Measurements from ENCODE around the gene ETAA1.

ETAA1 gene

GRCh38 chr2:67397143-67397986, at the start of gene ETAA1:
TSS of gene ETAA1 (plus strand) at chr2:67397333. CDS start at chr2:67397449, 116 bp downstream.
- DNase-seq (ENCODE audit: low read depth in 2 of 2) = peak; percentile 77 to 82

- no peak for DNase-seq (ENCODE audit: low read depth in 2 of 2)
These were observed 30.2 kb upstream of the ETAA1 start for GRCh38 chr2:67366832-67367412.

- DNase-seq (ENCODE audit: low read depth in 2 of 2) = no peak
These were observed 22.7 kb upstream of the ETAA1 start for GRCh38 chr2:67374481-67374880.

GRCh38 chr2:67374949-67375348, 22.2 kb upstream of the ETAA1 start:
- DNase-seq (ENCODE audit: low read depth in 2 of 2) = no peak

DNA sequence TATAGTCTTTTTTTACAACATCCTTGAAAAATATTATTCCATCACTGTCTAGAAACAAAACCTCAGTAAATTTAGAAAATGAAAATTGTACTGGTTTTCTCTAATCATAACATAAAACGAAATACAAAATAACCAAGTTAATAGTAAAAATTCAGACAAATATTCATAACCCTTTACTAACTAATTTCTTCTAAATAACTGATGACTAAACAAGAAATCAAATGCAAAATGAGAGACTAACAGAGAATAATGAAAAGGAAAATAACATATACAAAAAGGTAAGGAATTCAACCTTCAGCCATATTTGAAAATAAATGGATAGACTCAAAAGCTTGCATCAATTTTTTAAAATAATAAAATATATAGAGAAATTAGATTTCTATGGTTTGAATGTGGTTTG, 18.6 kb upstream of the ETAA1 start:
- no peak for DNase-seq (ENCODE audit: low read depth in 2 of 2)

- DNase-seq (ENCODE audit: low read depth in 2 of 2) = no peak
These were observed 18.1 kb upstream of the ETAA1 start for GRCh38 chr2:67379048-67379447.

DNA sequence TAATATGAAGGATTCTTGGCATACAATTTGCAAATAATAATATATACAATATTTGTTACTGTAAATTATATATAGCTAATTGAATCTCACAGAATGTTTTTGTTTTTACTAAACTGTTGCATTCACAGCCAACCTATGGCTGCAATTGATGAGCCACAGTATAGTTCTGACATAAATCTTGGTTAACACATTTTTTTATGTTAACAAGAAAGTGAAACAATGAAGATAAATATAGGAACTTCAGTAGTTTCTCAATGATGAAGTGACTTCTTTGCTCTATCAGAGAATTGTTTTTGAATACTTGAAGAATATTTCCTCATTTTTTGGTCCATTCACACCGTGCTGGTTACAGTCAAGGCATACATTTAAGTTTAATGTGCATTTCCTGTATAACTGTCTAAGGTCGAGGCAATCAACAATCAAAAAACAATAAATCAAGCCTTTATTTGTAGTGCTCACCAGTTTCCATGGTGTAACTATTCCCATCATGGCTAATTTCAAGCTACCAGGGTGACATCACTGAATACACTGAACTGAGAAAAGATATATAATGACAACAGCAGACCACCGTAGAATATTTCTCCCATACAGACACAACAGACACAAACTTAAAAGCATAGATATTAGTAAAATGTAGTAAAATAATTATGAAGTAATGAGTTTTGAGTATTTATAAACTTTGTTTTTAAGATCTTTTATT, 12.9 kb upstream of the ETAA1 start:
- DNase-seq (ENCODE audit: low read depth in 2 of 2) = no peak

GRCh38 chr2:67388680-67389079, 8.5 kb upstream of the ETAA1 start:
- DNase-seq (ENCODE audit: low read depth in 2 of 2) = no peak

DNA sequence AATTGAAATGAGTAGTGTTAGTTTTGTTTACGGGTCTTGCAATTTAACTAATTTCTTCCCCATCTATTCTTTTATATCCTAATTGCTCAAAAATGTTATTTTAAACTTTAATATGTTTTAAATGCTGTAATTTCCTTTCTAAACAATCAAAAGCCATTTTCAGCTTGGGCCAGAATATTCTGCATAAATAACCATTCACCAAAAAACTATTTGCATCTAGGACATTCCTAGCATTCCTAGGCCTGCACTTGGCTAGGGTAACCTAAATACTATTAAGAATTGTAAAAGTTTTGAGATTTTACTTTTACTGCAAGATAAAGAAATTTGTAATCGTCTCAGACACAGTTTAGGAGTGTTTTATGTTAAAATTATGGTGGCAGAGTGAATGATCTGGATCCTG, 7.8 kb upstream of the ETAA1 start:
- peak; percentile 41 to 49 for DNase-seq (ENCODE audit: low read depth in 2 of 2)

GRCh38 chr2:67389788-67390187, 7.3 kb upstream of the ETAA1 start:
- no peak for DNase-seq (ENCODE audit: low read depth in 2 of 2)

- DNase-seq (ENCODE audit: low read depth in 2 of 2) = no peak
These were observed 3.9 kb upstream of the ETAA1 start for GRCh38 chr2:67393237-67393636.

GRCh38 chr2:67394734-67395133, 2.4 kb upstream of the ETAA1 start:
- no peak for DNase-seq (ENCODE audit: low read depth in 2 of 2)

DNA sequence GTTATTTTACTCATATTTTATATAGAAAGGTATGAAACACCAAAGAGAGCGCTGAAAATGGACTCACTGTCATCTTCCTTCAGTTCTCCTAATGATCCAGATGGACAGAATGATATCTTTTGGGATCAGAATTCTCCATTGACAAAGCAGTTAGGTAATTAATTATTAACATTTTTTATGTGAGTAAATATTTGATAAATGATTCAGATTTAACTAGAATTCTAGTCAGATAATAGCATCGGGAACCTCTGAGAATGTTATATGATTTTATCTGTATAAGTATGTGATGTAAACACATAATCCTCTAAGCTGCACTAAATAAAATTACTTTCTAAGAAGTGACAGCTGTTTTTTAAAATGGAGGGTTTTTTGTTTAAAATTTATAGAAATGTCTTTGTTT, 2.0 kb downstream of the ETAA1 start:
- DNase-seq (ENCODE audit: low read depth in 2 of 2) = no peak

DNA sequence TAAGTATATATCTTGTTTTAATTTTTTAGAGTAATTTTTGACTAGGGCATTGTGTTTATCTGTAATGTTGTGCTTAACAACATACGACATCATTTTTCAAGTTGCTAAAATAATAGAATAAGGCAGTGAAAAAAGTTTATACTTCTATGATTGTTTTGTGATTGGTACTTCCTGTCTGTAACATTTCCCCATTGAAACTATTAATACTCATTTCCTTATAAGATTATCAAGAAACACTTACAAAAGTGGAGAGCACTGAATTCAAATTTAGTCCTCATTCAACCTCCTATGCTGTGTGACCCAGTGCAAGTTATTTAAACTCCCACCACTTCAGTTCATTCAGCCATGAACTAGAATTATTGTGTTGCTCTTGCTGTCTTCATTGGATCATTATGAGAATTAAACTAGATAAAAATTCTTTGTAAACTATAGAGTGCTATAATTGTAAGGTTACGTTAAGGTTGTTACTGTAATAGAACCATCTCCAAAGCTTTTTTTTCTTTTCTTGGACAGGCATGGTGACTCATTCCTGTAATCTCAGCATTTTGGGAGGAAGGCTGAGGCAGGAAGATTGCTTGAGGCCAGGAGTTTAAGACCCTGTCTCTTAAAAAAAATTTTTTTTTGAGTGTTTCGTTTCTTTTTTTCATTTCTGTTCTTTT, 2.8 kb downstream of the ETAA1 start:
- DNase-seq (ENCODE audit: low read depth in 2 of 2) = no peak

DNA sequence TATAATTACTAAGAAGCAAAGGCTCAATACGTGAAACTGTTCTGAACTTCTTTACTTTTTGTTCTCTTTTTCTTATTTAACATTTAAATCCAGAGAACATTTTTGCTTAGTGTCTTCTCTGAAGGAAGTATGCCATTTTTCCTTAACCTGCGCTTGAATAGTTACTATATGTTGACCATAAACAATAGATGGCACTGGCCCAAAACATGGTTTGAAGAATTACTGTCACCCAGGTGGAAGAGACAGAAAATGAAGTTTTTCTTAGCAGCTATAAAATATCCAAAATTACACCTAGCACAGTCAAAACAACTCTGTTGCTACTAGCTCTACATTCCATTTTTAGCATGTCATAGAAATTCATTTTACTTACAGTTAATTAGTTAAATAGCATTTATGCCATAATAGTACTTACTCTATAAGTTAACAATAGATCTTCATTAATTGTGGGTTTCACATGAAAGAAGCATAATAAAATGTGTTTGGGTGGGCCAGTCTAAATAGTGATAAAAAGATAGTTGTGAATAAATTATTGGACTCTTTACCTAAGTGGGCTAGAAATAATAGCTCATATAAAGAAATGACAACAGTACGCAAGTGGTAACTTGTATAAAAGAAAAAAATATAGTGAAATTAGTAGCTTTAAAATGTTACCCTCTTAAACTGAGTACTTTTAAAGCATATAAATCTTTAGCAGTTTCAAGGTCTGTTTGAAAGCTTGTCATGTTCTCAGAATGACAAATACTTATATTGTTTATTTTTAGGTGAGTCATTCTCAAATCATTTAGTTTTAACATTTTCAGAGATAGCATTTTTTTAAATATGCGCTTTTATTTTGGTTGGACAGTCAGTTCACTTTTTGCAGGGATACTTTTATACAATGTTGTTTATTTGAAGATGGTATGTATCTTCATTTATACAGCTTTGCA, 3.7 kb downstream of the ETAA1 start:
- no peak for DNase-seq (ENCODE audit: low read depth in 2 of 2)

GRCh38 chr2:67408346-67408745, 11.2 kb downstream of the ETAA1 start:
- no peak for DNase-seq (ENCODE audit: low read depth in 2 of 2)

GRCh38 chr2:67412424-67412823, 15.3 kb downstream of the ETAA1 start:
- DNase-seq (ENCODE audit: low read depth in 2 of 2) = no peak

GRCh38 chr2:67414867-67415266, 17.7 kb downstream of the ETAA1 start:
- DNase-seq (ENCODE audit: low read depth in 2 of 2) = no peak

- no peak for DNase-seq (ENCODE audit: low read depth in 2 of 2)
These were observed 19.0 kb downstream of the ETAA1 start for GRCh38 chr2:67416136-67416535.

- no peak for DNase-seq (ENCODE audit: low read depth in 2 of 2)
These were observed 26.4 kb downstream of the ETAA1 start for GRCh38 chr2:67423489-67423888.

DNA sequence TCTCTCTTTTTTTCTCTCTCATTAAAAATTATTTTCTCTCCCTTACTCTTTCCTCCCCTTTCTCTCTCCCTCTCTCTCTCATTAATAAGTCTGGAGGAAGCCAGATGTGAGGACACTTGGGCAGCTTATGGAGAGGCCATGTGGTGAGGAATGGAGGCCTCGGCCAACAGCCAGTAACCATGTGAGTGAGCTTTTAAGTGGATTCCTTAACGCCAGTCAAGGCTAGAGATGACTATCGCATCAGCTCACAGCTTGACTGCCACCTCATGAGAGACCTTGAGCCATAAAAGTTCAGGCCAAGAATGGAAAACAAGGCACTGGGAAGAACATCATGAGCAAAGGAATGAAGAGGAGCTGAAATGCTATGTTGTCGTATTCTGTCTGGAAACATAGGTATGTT, 39.1 kb downstream of the ETAA1 start:
- no peak for DNase-seq (ENCODE audit: low read depth in 2 of 2)

All from fibroblast of skin of left quadriceps (primary cell).